Progenitor cell of endocrine pancreas (in vitro differentiated cells): ENCODE measurements around the gene RTP5. TPM values are rescaled to one million over a fixed set of nuclear protein-coding genes. Genes with fewer than 3 reads are reported as not detected.

Experiments
- DNase-seq: peaks from one replicate; pipeline ENCODE4 v3.0.0; 2021; ENCODE audit warnings: low spot score; ENCODE audit not compliant: unreplicated experiment
- H3K27ac Mint-ChIP-seq: 2 replicates; pipeline ENCODE4 v1.8.0; 2021; ENCODE audit warnings: mild to moderate bottlenecking, moderate library complexity, mixed read lengths
- H3K27me3 Mint-ChIP-seq: 2 replicates; pipeline ENCODE4 v1.8.0; 2021; ENCODE audit warnings: mixed read lengths
- H3K36me3 Mint-ChIP-seq: 2 replicates; pipeline ENCODE4 v1.8.0; 2022; ENCODE audit warnings: mixed read lengths; ENCODE audit not compliant: insufficient read depth
- H3K4me1 Mint-ChIP-seq: 2 replicates; pipeline ENCODE4 v1.8.0; 2021; ENCODE audit warnings: low read depth, mixed read lengths
- H3K4me3 Mint-ChIP-seq: 2 replicates; pipeline ENCODE4 v1.8.0; 2021; ENCODE audit warnings: low read depth, mild to moderate bottlenecking, moderate library complexity, mixed read lengths
- H3K9me3 Mint-ChIP-seq: 2 replicates; pipeline ENCODE4 v1.8.0; 2021; ENCODE audit warnings: low read depth, mixed read lengths
- total RNA-seq: library from RNA; stranded (reverse); gene quantifications from 2 replicates; pipeline ENCODE4 v1.2.1, GENCODE V29; 2021
- TF ChIP-seq, protein P1 (sequence below): fragments of 200-600 bp; sonication (generic); IDR thresholded peaks from one replicate; pipeline ENCODE4 v1.5.0; 2021; ENCODE audit warnings: antibody characterized with exemption, mild to moderate bottlenecking; ENCODE audit not compliant: unreplicated experiment

The RTP5 gene
- total RNA-seq, 1 donor from 2014 or later = not detected

DNA sequence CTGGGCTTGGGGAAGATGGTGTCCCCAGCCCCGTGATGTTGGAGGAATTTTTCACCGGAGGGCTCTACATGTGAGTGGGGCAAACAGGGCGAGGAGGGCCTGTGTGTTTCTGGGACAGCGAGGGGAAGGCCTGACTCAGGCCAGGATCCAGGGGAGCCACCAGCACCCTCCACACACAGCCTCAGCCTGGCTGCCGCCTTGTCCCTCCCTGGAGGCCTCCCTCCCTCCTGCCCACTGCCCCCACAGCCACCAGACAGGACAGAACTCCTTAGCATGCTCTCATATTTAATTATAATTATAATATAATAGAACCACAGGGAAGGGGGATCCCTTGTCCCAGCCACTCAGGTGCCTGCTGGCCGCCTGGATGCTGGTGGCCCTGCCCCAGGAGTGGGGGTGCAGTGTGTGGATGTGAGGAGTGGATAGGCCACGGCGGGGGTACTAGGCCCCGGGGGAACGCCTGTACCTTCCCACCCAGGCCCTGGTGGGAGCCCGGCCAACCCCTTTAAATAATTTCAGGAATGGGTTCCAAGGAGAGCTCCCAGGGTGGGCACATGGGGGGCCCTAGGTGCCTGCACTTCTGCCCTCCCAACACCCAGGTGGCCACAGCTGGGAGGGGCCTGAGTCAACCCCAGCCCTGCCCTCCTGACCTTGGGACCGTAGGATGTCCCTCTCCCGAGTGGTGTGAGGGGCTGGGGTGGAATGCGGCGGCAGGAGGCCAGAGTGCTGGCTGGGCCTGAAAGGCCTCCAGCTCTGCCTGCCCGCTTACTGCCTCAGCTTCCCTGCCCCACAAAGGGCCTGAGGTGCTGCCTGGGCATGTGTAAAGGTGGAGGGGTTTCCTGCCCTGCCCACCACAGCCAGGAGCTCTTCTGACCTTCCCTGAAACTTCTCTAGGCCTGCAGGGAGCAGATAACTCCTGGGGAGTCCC is 19.6 kb upstream of the RTP5 start:
- peaks cover 21% of the 10 kb centered on the region for H3K27me3 Mint-ChIP-seq

DNA sequence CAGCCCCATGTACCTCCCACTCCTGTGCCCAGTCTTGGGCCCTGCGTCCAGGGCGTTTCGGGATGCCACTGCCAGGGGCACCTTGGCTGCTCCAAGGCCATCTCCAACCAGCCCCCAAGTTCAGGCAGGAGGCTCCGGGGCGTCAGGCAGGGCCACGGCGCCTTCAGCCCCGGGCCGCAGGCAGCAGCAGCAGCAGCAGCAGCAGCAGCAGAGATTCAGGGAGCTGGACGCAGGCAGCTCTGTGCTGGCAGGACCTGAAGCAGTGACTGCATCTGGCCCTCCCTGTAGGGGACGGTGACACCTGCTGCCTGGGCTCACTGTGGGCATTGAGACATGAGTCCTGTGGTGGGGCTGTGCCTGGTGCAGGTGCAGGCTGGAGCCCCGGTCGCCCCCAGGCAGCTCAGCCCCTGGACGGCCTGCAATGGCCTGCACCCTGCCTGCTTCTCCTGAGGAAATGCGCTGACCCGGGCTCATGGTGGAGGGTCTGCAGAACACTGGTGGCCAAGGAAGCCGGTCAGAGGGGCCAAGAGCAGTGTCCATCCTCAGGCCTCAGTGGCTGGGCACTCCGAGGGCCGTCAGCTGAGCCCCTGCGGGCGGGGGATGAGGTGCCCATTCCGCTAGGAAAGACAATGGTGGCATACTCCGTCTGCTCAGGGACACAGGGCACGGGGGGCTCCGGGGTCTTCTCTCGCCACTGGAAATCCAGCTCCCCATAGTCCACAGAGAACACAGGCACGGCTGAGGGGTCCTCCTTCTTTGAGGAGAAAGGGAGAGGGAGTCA is 18.8 kb upstream of the RTP5 start:
- Mint-ChIP-seq H3K4me3 (no peak overlapping the region), H3K36me3 (no peaks in the 10 kb centered on the region), H3K4me1 (no peaks in the 10 kb centered on the region), H3K27ac (no peak overlapping the region), H3K9me3 (no peaks in the 10 kb centered on the region), H3K27me3 (peaks cover 14% of the 10 kb centered on the region)
- no peak for DNase-seq
- TF ChIP-seq, protein P1, sequence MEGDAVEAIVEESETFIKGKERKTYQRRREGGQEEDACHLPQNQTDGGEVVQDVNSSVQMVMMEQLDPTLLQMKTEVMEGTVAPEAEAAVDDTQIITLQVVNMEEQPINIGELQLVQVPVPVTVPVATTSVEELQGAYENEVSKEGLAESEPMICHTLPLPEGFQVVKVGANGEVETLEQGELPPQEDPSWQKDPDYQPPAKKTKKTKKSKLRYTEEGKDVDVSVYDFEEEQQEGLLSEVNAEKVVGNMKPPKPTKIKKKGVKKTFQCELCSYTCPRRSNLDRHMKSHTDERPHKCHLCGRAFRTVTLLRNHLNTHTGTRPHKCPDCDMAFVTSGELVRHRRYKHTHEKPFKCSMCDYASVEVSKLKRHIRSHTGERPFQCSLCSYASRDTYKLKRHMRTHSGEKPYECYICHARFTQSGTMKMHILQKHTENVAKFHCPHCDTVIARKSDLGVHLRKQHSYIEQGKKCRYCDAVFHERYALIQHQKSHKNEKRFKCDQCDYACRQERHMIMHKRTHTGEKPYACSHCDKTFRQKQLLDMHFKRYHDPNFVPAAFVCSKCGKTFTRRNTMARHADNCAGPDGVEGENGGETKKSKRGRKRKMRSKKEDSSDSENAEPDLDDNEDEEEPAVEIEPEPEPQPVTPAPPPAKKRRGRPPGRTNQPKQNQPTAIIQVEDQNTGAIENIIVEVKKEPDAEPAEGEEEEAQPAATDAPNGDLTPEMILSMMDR = no peak

More for the DNA sequence above, 19.6 kb upstream of the RTP5 start:
- Mint-ChIP-seq H3K27ac (no peak overlapping the region), H3K4me3 (no peak overlapping the region), H3K4me1 (no peaks in the 10 kb centered on the region), H3K36me3 (no peaks in the 10 kb centered on the region), H3K9me3 (no peaks in the 10 kb centered on the region)
- DNase-seq = no peak
- TF ChIP-seq, protein P1 = no peak

DNA sequence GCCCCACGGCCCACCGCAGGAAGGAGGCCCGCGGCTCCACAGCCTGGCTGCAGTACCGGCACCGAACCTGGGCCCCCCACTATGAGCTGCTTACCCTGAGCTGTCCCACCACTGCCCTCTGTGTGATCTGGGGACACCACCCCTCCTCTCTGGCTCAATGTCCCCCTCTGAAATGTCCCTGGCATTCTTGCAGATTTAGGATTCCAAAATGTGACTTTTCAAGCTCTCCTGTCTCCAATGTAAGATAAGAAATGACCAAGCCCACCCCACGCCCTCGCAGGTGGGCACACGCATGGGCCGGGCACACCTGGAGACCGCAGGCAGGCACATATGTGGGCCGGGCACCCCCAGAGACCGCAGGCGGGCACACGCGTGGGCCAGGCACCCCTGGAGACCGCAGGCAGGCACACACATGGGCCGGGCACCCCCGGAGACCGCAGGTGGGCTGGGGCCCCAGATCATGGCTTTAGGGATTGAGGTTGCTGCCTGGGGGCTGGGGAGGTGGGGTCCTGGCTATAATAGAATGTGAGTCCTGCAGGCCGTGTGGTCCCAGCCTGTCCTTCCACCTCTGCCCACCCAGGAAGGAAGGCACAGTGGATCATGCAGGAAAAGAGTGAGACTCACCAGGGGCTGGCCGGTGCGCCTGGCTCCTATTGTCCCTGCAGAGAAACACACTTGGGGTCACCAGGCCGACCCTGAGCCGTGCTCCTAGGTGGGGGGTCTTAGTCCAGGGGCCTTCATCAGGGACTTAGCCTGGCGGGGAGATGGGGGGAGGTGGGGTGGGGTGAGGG is 18.0 kb upstream of the RTP5 start:
- Mint-ChIP-seq H3K36me3 (no peaks in the 10 kb centered on the region), H3K27me3 (peaks cover 8% of the 10 kb centered on the region), H3K9me3 (no peaks in the 10 kb centered on the region), H3K4me3 (no peak overlapping the region), H3K27ac (no peak overlapping the region), H3K4me1 (no peaks in the 10 kb centered on the region)
- DNase-seq = no peak
- TF ChIP-seq, protein P1 = no peak

DNA sequence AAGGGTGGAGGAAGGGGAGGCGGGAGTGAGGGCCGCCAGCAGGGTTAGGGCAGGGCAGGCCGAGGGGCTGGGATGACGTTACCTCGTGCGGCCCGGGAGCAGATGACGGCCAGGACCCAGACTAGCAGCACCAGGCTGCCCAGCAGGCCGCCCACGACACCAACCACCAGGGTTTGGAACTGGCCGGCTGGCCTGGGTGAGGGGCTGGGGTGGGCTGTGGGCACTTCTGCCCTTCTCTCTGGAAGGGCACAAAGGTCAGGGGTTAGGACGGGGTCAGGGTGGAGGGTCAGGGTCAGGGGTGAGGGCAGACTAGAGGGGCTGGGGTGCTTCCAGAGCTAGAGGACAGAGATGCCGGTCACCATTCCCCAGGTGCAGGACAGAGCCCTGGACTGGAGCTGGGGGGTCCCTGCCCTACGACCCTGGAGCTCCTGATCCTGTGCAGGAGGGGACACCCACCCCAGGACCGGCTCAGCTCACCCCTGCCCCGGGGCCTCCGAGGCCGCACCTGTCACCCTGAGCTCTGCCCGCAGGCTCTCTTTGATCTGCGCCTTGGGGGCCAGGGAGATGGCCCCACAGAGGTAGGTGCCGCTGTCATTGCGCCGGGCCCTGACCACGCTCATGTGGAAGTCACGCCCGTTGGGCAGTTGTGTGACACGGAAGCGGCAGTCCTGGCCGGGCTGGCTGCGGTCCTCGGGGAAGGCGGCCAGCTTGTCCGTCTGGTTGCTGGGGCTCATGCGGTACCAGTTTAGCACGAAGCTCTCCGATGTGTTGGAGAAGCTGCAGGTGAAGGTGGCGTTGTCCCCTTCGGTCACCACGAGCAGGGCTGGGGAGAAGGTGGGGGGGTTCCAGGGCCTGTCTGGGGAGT is 17.2 kb upstream of the RTP5 start:
- TF ChIP-seq, protein P1 = no peak
- DNase-seq = no peak
- no peak overlapping the region for H3K4me3 Mint-ChIP-seq

More for the DNA sequence above, 17.2 kb upstream of the RTP5 start:
- no peak overlapping the region for H3K27ac Mint-ChIP-seq
- no peaks in the 10 kb centered on the region for H3K36me3 Mint-ChIP-seq
- peaks cover 3% of the 10 kb centered on the region for H3K27me3 Mint-ChIP-seq
- H3K4me1 Mint-ChIP-seq = no peaks in the 10 kb centered on the region
- no peaks in the 10 kb centered on the region for H3K9me3 Mint-ChIP-seq
